Neural crest cell (in vitro differentiated cells): ENCODE measurements around the gene RBMS3. TPM values are rescaled to one million over a fixed set of nuclear protein-coding genes. Genes with fewer than 3 reads are reported as not detected.
A peak's percentile ranks its signal among the peaks of the same experiment; 100 is the strongest.

Experiments
- DNase-seq: peaks from one replicate; pipeline ENCODE4 v3.0.0; 2021; ENCODE audit warnings: low read depth, mixed read lengths, low spot score
- H3K27ac Mint-ChIP-seq: one replicate; pipeline ENCODE4 v1.8.0; 2021; ENCODE audit warnings: mild to moderate bottlenecking, mixed read lengths; ENCODE audit not compliant: unreplicated experiment
- H3K27me3 Mint-ChIP-seq: 2 replicates; pipeline ENCODE4 v1.8.0; 2021; ENCODE audit warnings: low read depth, mild to moderate bottlenecking, mixed read lengths
- H3K36me3 Mint-ChIP-seq: 2 replicates; pipeline ENCODE4 v1.8.0; 2021; ENCODE audit warnings: low read depth, mild to moderate bottlenecking, mixed read lengths
- H3K4me1 Mint-ChIP-seq: 2 replicates; pipeline ENCODE4 v1.8.0; 2021; ENCODE audit warnings: mixed read lengths
- H3K4me3 Mint-ChIP-seq: one replicate; pipeline ENCODE4 v1.8.0; 2021; ENCODE audit warnings: mild to moderate bottlenecking, mixed read lengths
- H3K9me3 Mint-ChIP-seq: 2 replicates; pipeline ENCODE4 v1.8.0; 2021; ENCODE audit warnings: mixed read lengths
- CTCF ChIP-seq: fragments of 200-600 bp; sonication (generic); conservative IDR thresholded peaks from 2 replicates; pipeline ENCODE4 v1.5.0; 2021; ENCODE audit warnings: antibody characterized with exemption, mild to moderate bottlenecking
- total RNA-seq: library from RNA; stranded (reverse); gene quantifications from 2 replicates; pipeline ENCODE4 v1.2.1, GENCODE V29; 2021

Gene RBMS3
- total RNA-seq, 1 donor from 2014 or later, result 35.4 TPM

GRCh38 chr3:29695201-29695600, 414.3 kb downstream of the RBMS3 start:
- Mint-ChIP-seq H3K36me3 (peaks cover 4% of the 10 kb centered on the region), H3K9me3 (peaks cover 3% of the 10 kb centered on the region), H3K4me1 (peaks cover 70% of the 10 kb centered on the region), H3K27me3 (no peaks in the 10 kb centered on the region), H3K4me3 (peak overlapping the region; percentile 54), H3K27ac (peak overlapping the region; percentile 90)
- no peak for DNase-seq
- no peak for TF ChIP-seq CTCF

GRCh38 chr3:29695643-29696198, 414.9 kb downstream of the RBMS3 start:
- Mint-ChIP-seq H3K4me1 (peaks cover 65% of the 10 kb centered on the region), H3K9me3 (peaks cover 6% of the 10 kb centered on the region), H3K4me3 (peak overlapping the region; percentile 54), H3K27me3 (no peaks in the 10 kb centered on the region), H3K36me3 (peaks cover 8% of the 10 kb centered on the region), H3K27ac (peak overlapping the region; percentile 90)
- DNase-seq, result no peak
- no peak for TF ChIP-seq CTCF

GRCh38 chr3:29696311-29696710, 415.4 kb downstream of the RBMS3 start:
- H3K4me3 Mint-ChIP-seq, result peak overlapping the region; percentile 54
- DNase-seq, result no peak
- no peak for TF ChIP-seq CTCF
- H3K36me3 Mint-ChIP-seq, result peaks cover 9% of the 10 kb centered on the region
- no peaks in the 10 kb centered on the region for H3K27me3 Mint-ChIP-seq
- H3K4me1 Mint-ChIP-seq, result peaks cover 60% of the 10 kb centered on the region
- H3K9me3 Mint-ChIP-seq, result peaks cover 7% of the 10 kb centered on the region
- H3K27ac Mint-ChIP-seq, result no peak overlapping the region

- Mint-ChIP-seq H3K9me3 (peaks cover 7% of the 10 kb centered on the region), H3K4me3 (no peak overlapping the region), H3K27ac (no peak overlapping the region), H3K4me1 (peaks cover 48% of the 10 kb centered on the region), H3K36me3 (peaks cover 14% of the 10 kb centered on the region), H3K27me3 (no peaks in the 10 kb centered on the region)
- DNase-seq, result no peak
- no peak for TF ChIP-seq CTCF
Observed at GRCh38 chr3:29697989-29698388, 417.1 kb downstream of the RBMS3 start.

GRCh38 chr3:29700256-29700655, 419.4 kb downstream of the RBMS3 start:
- Mint-ChIP-seq H3K9me3 (peaks cover 13% of the 10 kb centered on the region), H3K4me3 (no peak overlapping the region), H3K4me1 (peaks cover 25% of the 10 kb centered on the region), H3K36me3 (peaks cover 20% of the 10 kb centered on the region), H3K27ac (no peak overlapping the region), H3K27me3 (no peaks in the 10 kb centered on the region)
- no peak for DNase-seq
- TF ChIP-seq CTCF, result no peak
